Mucosa of descending colon (tissue), 3 donors: ENCODE results near the gene KRTAP4-8. TPM values are rescaled to one million over a fixed set of nuclear protein-coding genes. Genes with fewer than 3 reads are reported as not detected.
"Not testable (repeated sequence)": the region's sequence is repeated elsewhere in the genome, so short reads cannot be mapped to it uniquely, and the experiment has no call there.

ENCODE experiments used
- ATAC-seq: fragments of 200-7000 bp; cut with Tn5 transposase; one replicate; pipeline ENCODE4 v1.9.1; 2020; ENCODE audit warnings: mild to moderate bottlenecking, moderate library complexity
- DNase-seq, 3 donors: peaks; one replicate each; pipeline ENCODE4 v3.0.0-alpha.2; 2020
- H3K36me3 ChIP-seq: fragments of 200-600 bp; one replicate; pipeline ENCODE4 v1.8.0; 2021; ENCODE audit warnings: low read depth, mild to moderate bottlenecking
- H3K4me1 ChIP-seq: fragments of 200-600 bp; one replicate; pipeline ENCODE4 v1.8.0; 2021; ENCODE audit warnings: low read depth, mild to moderate bottlenecking
- H3K4me3 ChIP-seq: fragments of 200-600 bp; one replicate; pipeline ENCODE4 v1.8.0; 2021; ENCODE audit warnings: mild to moderate bottlenecking
- H3K9me3 ChIP-seq: fragments of 200-600 bp; one replicate; pipeline ENCODE4 v1.8.0; 2021; ENCODE audit warnings: mild to moderate bottlenecking
- intact Hi-C, 2 donors: fragments of 100-400 bp; cut with DNase I in 1 of 2; cut with micrococcal nuclease in 1 of 2; formaldehyde crosslinking; loops; one replicate each; pipeline versions ENCODE4 v1.11.0 to v1.11.1; 2022; cut with DNase I, micrococcal nuclease
- total RNA-seq, 3 donors: library from RNA; stranded (reverse); fragmentation: NEBNext Ultra II Directional in 2 of 3; extraction: Animal tissue kit (Norgen Biotek cat#: 25700) in 2 of 3; gene quantifications; one replicate each; pipeline versions ENCODE4 v1.2.1 to v1.2.4, GENCODE V29; 2021 to 2023
- TF ChIP-seq, protein P1 (sequence below): fragments of 200-600 bp; IDR thresholded peaks from one replicate; pipeline ENCODE4 v1.8.0; 2022; ENCODE audit warnings: antibody characterized with exemption, mild to moderate bottlenecking
- donor health status: DM: no; HTN: no; CAD: no; lungs with moderate emphysema.
- donor health status: DM: no; HTN: no; CAD: no.
- donor health status: DM: no; HTN: yes; CAD: no.

KRTAP4-8 gene
- total RNA-seq, 3 donors from 2014 or later = not detected

DNA sequence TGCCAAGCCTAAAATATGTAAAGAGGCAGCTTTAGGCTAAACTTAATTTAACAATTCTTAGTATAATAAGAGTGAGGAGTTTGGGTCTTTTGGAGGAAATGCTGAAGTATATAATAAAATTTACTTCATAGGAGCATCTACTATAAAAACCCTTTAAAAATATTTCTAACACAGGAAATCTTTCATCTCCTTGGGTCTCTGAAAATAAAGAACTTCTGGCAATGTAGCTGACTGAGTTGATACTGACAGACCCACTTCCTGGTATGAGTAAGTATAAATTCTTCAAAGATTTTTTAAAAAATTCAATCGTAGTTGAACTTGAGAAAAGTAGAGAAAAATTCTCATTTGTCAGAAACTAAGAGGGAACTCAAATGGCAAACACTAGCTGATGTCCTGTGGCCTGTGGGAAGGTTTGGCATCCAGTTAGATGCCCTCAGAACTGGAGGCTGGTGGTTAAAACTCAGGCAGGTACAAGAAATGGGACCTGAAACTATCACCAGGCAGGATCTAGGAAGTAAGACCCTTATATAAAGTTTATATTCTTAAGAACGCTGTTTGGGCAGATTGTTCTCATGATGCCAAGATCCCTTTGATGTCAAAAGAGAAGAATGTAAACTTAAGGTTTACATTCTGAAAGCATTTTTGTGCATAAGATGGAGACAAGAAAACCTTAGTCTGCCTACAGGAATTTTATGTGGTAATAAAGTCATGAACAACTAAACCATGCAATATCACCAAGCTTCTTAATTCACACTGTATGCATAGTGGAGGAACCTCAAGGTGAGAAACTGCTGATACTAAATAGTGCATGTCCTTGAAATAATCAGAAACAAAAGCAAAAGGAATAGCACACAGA is 36.2 kb upstream of the KRTAP4-8 start:
- Histone ChIP-seq H3K4me1 (no peaks in the 10 kb centered on the region), H3K4me3 (no peak overlapping the region), H3K9me3 (no peaks in the 10 kb centered on the region), H3K36me3 (no peaks in the 10 kb centered on the region)
- TF ChIP-seq, protein P1, sequence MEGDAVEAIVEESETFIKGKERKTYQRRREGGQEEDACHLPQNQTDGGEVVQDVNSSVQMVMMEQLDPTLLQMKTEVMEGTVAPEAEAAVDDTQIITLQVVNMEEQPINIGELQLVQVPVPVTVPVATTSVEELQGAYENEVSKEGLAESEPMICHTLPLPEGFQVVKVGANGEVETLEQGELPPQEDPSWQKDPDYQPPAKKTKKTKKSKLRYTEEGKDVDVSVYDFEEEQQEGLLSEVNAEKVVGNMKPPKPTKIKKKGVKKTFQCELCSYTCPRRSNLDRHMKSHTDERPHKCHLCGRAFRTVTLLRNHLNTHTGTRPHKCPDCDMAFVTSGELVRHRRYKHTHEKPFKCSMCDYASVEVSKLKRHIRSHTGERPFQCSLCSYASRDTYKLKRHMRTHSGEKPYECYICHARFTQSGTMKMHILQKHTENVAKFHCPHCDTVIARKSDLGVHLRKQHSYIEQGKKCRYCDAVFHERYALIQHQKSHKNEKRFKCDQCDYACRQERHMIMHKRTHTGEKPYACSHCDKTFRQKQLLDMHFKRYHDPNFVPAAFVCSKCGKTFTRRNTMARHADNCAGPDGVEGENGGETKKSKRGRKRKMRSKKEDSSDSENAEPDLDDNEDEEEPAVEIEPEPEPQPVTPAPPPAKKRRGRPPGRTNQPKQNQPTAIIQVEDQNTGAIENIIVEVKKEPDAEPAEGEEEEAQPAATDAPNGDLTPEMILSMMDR = no peak
- ATAC-seq (no peak), DNase-seq (no peak)
- intact Hi-C loops = no loop called here

DNA sequence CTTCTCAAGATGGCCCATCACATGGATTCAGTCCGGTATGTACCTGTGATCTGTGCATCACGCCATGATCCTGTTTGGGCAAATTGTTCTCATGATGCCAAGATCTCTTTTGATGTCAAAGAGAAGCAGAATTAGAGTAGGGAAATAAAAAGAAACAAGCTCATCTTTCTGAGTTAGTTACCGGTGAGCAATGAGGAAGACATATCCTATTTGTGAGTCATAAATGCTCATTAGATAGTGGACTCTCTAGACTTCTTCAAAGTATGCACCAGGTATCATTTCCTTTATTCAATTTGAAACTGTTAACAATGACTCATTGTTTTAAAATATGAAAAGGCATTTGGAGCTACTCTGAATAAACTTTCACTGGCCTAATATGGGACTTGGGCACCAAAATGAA is 34.0 kb upstream of the KRTAP4-8 start:
- no peaks in the 10 kb centered on the region for H3K36me3 ChIP-seq
- ATAC-seq (no peak), DNase-seq (no peak)
- intact Hi-C loops = no loop called here
- H3K9me3 ChIP-seq = no peaks in the 10 kb centered on the region
- no peaks in the 10 kb centered on the region for H3K4me1 ChIP-seq
- H3K4me3 ChIP-seq = no peak overlapping the region
- TF ChIP-seq, protein P1 = no peak

DNA sequence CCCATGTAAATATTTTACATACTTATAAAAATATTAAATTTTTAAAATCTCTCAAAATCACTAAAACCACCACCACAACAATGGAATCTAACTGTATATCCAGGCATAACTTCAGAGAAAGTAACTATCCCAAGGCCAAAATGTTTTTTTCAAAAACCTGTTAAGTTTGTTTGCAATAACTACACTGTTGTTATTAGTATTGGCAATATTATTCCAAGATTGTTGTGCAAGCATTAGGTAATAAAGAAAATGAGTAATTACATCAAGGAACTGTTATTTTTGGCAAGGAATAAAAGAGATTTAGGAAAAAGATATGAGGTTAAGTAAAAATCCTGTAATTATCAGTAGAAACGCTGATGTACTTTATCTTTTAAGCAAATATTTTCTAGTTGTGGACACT is 29.4 kb upstream of the KRTAP4-8 start:
- no peak for ATAC-seq
- no peak overlapping the region for H3K4me3 ChIP-seq
- TF ChIP-seq, protein P1 = no peak
- no peaks in the 10 kb centered on the region for H3K4me1 ChIP-seq
- intact Hi-C loops = no loop called here
- no peaks in the 10 kb centered on the region for H3K9me3 ChIP-seq
- no peaks in the 10 kb centered on the region for H3K36me3 ChIP-seq
- no peak for DNase-seq

DNA sequence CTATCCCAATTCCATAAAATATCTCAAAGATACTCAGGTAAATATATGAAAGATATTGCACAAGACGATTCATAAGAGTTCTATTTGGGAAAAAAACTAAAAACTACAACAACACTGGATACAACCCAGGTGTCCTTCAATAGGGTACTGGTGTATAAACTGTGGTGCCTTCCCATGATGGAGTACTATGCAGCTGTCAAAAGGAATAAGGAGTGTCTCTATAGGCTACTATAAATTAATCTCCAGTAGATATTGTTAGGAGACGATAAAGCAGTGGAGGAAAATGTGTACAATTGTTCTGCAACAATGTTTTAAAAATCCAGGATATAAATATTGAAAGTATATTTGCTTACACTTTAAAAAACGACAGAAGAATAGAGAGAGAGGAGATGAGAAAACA is 28.5 kb upstream of the KRTAP4-8 start:
- H3K9me3 ChIP-seq = no peaks in the 10 kb centered on the region
- TF ChIP-seq, protein P1 = no peak
- H3K4me3 ChIP-seq = no peak overlapping the region
- ATAC-seq = no peak
- no peaks in the 10 kb centered on the region for H3K36me3 ChIP-seq
- no peaks in the 10 kb centered on the region for H3K4me1 ChIP-seq
- intact Hi-C loops = no loop called here
- DNase-seq = no peak

DNA sequence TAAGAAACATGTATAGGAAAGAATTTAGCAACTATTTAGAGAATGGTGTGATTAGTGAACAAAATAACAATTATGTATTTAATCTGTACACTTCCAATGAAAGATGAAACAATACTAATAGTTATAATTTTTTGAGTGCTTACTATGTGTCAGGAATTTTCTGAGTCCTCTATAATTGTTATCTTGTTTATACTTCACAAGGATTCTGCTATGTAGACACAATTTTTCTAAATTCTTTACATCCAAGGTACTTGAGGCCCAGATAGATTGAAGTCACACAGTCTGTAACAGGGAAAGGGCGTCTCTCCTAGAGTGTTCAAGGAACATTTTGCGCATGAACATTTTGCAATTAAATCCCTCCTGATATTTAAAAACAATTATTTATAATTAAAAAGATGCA is 27.1 kb upstream of the KRTAP4-8 start:
- Histone ChIP-seq H3K9me3 (no peaks in the 10 kb centered on the region), H3K4me1 (no peaks in the 10 kb centered on the region), H3K4me3 (no peak overlapping the region), H3K36me3 (no peaks in the 10 kb centered on the region)
- intact Hi-C loops = no loop called here
- DNase-seq (no peak), ATAC-seq (no peak)
- TF ChIP-seq, protein P1 = no peak

DNA sequence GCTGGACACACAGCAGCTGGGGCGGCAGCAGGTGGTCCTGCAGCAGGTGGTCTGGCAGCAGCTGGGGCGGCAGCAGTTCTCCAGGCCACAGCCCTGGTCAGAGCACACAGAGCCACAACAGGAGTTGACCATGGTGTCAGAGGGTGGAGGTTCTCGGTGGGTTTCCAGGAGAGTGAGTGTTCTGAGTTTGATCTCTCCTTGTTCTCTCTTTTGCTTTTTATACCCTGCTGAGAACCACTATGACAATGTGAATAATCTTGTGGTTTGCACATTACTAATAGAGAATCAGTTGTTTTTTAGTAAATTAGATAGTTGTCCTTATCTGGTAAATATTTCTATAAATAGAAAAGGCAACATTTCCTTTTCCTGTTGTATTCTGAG is 26.0 kb upstream of the KRTAP4-8 start, which contains the start of gene KRTAP4-12:
Gene KRTAP4-12, minus strand, starts transcription at position 192 of the 381 bp plus-strand sequence. Its CDS starts 60 bp downstream, at position 132.
- ATAC-seq, DNase-seq: not testable (repeated sequence)

DNA sequence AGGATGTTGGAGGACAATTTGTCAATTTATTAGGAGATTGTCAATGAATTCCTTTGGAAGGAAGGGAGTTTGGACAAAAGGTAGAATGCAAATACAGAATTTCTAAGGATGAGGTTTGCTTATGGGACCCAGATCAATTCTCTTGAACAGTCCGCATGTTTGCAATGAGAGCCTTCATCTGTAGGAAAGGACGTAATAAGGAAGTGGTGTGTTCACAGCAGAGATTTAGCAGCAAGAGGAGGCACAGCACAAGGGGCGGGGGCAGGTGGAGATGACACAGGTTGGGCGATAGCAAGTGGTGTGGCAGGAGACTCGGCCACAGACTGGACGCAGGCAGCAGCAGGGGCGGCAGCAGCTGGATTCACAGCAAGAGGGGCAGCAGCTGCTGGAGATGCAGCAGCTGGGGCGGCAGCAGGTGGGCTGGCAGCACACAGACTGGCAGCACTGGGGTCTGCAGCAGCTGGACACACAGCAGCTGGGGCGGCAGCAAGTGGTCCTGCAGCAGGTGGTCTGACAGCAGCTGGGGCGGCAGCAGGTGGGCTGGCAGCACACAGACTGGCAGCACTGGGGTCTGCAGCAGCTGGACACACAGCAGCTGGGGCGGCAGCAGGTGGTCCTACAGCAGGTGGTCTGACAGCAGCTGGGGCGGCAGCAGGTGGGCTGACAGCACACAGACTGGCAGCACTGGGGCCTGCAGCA is 25.5 kb upstream of the KRTAP4-8 start:
- H3K9me3 ChIP-seq, DNase-seq, H3K4me3 ChIP-seq, H3K4me1 ChIP-seq, intact Hi-C loops, H3K36me3 ChIP-seq, ATAC-seq: not testable (repeated sequence)

More for the DNA sequence above, 26.0 kb upstream of the KRTAP4-8 start, which contains the start of gene KRTAP4-12:
- intact Hi-C loops, H3K36me3 ChIP-seq, H3K4me3 ChIP-seq, H3K9me3 ChIP-seq, H3K4me1 ChIP-seq: not testable (repeated sequence)
